ENCODE results near the gene CDK2AP2. TPM values are rescaled to one million over a fixed set of nuclear protein-coding genes. Genes with fewer than 3 reads are reported as not detected.
"Not testable (repeated sequence)": the region's sequence is repeated elsewhere in the genome, so short reads cannot be mapped to it uniquely, and the experiment has no call there.

Gene CDK2AP2
- 30.1 TPM for total RNA-seq (2013)
- polyA plus RNA-seq (10 to 100 TPM; 47.8 to 80.2 (median 78.5) TPM), polyA minus RNA-seq (35.5 and 64.4 TPM in 2 replicates), total RNA-seq (8.9 to 26.1 (median 13.6) reads per million in 11 experiments)

DNA sequence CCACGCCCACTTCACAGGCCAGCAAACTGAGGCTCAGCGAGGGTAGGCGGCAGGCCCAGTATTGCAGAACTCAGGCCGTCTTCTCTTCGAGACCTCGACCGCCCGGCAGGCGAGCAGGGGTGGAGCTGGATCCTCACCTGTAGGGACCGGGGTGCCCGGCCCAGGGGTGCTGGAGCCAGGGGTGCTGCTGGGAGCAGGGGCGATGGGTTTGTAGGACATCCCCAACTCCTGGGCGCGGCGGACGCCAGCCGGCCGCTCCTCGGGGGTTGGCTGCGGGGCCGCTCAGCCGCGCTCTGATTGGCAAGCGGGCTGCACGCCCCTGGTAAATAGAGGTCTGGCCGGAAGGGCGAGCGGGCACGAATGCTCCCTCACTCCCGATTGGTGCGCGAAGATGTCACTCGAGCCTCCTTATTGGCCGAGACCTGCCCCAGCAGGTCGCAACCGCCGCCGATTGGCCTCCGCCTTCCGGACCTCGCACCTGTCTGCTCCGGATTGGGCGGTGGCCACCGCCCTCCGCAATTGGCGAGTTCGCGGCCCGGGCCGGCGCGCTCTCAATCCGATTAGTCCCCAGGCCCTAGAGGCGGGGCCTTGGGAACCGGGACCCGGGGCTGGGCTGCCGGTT, at the start of gene CDK2AP2:
Gene CDK2AP2 (minus strand): TSS at position 299 of the 622 bp plus-strand sequence. CDS start 80 bp downstream, at position 219.
- peaks cover 0 to 1% (median 0%) of the 10 kb centered on the region in 7 donors for H3K9me3 Mint-ChIP-seq
- intact Hi-C loops (cut with micrococcal nuclease), result loop anchor here (2.0 to 10.0 kb wide), 4 partner anchors 81 to 233 kb away; partner anchors contain the start of genes POLD4 (in 1 of the 2) and RPS6KB2 (in 1 of the 2)
- peak within 1 kb of the TSS; percentile 88 to 98 (median 95) for H3K27ac Mint-ChIP-seq
- H3K27me3 Mint-ChIP-seq (ENCODE audit: low read depth in 3 of 3), result peaks cover 5 to 17% (median 11%) of the 10 kb centered on the region in 3 donors
- peak within 1 kb of the TSS; percentile 95 for H3K9ac ChIP-seq (ENCODE audit: insufficient read depth, low read length, poor library complexity, severe bottlenecking)
- H3K4me3 ChIP-seq (replicated peaks in 1 of 3; ENCODE audit: low read depth in 2 of 3, low read length in 3 of 3), result peak within 1 kb of the TSS; percentile 49 to 83 (median 69)
- peaks cover 46 to 53% of the 10 kb centered on the region in 2 donors for H3K4me1 ChIP-seq (ENCODE audit: control insufficient read depth in 1 of 2, insufficient read depth in 2 of 2, low read length in 2 of 2)
- peak within 1 kb of the TSS; percentile 78 to 87 for H3K4me3 Mint-ChIP-seq
- H3K36me3 ChIP-seq (replicated peaks in 1 of 2; ENCODE audit: control insufficient read depth in 1 of 2, insufficient read depth in 2 of 2, low read length in 2 of 2), result peaks cover 2 to 4% of the 10 kb centered on the region in 2 donors
- peak within 1 kb of the TSS; percentile 86 for H2AFZ ChIP-seq (ENCODE audit: insufficient read depth, low read depth, low read length, poor library complexity, severe bottlenecking)
- peaks cover 8 to 20% of the 10 kb centered on the region in 2 donors for H3K36me3 Mint-ChIP-seq
- peak; percentile 99 for DNase-seq
- 0% methylated on average over 56 of the region's 57 CpGs for WGBS (ENCODE audit: insufficient coverage)
- H3K79me2 ChIP-seq (ENCODE audit: insufficient read depth, low read length), result peaks cover 34% of the 10 kb centered on the region
- peak within 1 kb of the TSS; percentile 97 for H3K4me2 ChIP-seq (replicated peaks; ENCODE audit: extremely low read depth, low read length, poor library complexity, severe bottlenecking)
- peaks cover 0 to 13% of the 10 kb centered on the region in 2 donors for H3K27me3 ChIP-seq (ENCODE audit: control insufficient read depth in 2 of 2, insufficient read depth in 2 of 2, low read length in 2 of 2)
- TF ChIP-seq, protein P1, sequence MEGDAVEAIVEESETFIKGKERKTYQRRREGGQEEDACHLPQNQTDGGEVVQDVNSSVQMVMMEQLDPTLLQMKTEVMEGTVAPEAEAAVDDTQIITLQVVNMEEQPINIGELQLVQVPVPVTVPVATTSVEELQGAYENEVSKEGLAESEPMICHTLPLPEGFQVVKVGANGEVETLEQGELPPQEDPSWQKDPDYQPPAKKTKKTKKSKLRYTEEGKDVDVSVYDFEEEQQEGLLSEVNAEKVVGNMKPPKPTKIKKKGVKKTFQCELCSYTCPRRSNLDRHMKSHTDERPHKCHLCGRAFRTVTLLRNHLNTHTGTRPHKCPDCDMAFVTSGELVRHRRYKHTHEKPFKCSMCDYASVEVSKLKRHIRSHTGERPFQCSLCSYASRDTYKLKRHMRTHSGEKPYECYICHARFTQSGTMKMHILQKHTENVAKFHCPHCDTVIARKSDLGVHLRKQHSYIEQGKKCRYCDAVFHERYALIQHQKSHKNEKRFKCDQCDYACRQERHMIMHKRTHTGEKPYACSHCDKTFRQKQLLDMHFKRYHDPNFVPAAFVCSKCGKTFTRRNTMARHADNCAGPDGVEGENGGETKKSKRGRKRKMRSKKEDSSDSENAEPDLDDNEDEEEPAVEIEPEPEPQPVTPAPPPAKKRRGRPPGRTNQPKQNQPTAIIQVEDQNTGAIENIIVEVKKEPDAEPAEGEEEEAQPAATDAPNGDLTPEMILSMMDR (IDR thresholded peaks at IDR 0.05), result no peak
- H4K20me1 ChIP-seq (ENCODE audit: insufficient read depth, low read length), result peaks cover 32% of the 10 kb centered on the region
- peaks cover 30% of the 10 kb centered on the region for H3K4me1 Mint-ChIP-seq
- H3K27ac ChIP-seq (ENCODE audit: low read depth in 1 of 2, low read length in 2 of 2), result peak within 1 kb of the TSS; percentile 82 to 93
- no peaks in the 10 kb centered on the region for H3K9me3 ChIP-seq (replicated peaks in 1 of 2; ENCODE audit: control insufficient read depth in 1 of 2, insufficient read depth in 1 of 2, low read length in 2 of 2)

DNA sequence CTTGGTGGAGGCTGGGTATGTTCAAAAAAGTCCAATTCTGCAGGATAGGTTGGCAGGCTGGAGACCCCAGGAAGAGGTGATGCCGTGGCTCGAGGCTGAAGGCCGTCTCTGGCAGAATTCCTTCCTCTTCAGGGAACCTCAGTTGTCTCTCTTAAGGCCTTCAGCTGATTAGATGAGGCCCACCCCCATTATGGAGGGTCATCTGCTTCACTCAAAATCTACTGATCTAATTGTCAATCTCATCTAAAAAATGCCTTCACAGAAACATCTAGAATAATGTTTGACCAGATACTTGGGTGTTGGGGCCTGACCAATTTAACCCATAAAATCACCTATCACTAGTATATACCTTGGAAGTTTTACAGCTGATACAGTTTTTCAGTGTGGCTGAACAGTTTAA, 48.3 kb upstream of the CDK2AP2 start:
- H3K9me3 ChIP-seq (replicated peaks in 1 of 2; ENCODE audit: control insufficient read depth in 1 of 2, insufficient read depth in 1 of 2, low read length in 2 of 2), result peaks cover 0 to 5% of the 10 kb centered on the region in 2 donors
- no peak for DNase-seq
- H3K4me3 Mint-ChIP-seq, result no peak overlapping the region
- peaks cover 3 to 12% (median 11%) of the 10 kb centered on the region in 3 donors for H3K27me3 Mint-ChIP-seq (ENCODE audit: low read depth in 3 of 3)
- intact Hi-C loops (cut with micrococcal nuclease), result no loop called here
- no CpG with 5 or more reads among the region's 3 CpGs for WGBS (ENCODE audit: insufficient coverage)
- H3K4me1 ChIP-seq (ENCODE audit: control insufficient read depth in 1 of 2, insufficient read depth in 2 of 2, low read length in 2 of 2), result no peaks in the 10 kb centered on the region
- no peak overlapping the region for H2AFZ ChIP-seq (ENCODE audit: insufficient read depth, low read depth, low read length, poor library complexity, severe bottlenecking)
- H3K27ac Mint-ChIP-seq, result no peak overlapping the region
- no peak overlapping the region for H3K4me2 ChIP-seq (replicated peaks; ENCODE audit: extremely low read depth, low read length, poor library complexity, severe bottlenecking)
- no peak overlapping the region for H3K4me3 ChIP-seq (replicated peaks in 1 of 3; ENCODE audit: low read depth in 2 of 3, low read length in 3 of 3)
- H3K27me3 ChIP-seq (ENCODE audit: control insufficient read depth in 2 of 2, insufficient read depth in 2 of 2, low read length in 2 of 2), result no peaks in the 10 kb centered on the region
- H3K9ac ChIP-seq (ENCODE audit: insufficient read depth, low read length, poor library complexity, severe bottlenecking), result no peak overlapping the region
- TF ChIP-seq, protein P1 (IDR thresholded peaks at IDR 0.05), result no peak
- H3K79me2 ChIP-seq (ENCODE audit: insufficient read depth, low read length), result no peaks in the 10 kb centered on the region
- H3K36me3 Mint-ChIP-seq, result no peaks in the 10 kb centered on the region
- H3K4me1 Mint-ChIP-seq, result no peaks in the 10 kb centered on the region
- peaks cover 0 to 10% (median 6%) of the 10 kb centered on the region in 7 donors for H3K9me3 Mint-ChIP-seq
- H3K36me3 ChIP-seq (replicated peaks in 1 of 2; ENCODE audit: control insufficient read depth in 1 of 2, insufficient read depth in 2 of 2, low read length in 2 of 2), result no peaks in the 10 kb centered on the region
- H3K27ac ChIP-seq (ENCODE audit: low read depth in 1 of 2, low read length in 2 of 2), result no peak overlapping the region
- no peaks in the 10 kb centered on the region for H4K20me1 ChIP-seq (ENCODE audit: insufficient read depth, low read length)

- H3K36me3 Mint-ChIP-seq; H3K4me1 ChIP-seq (ENCODE audit: control insufficient read depth in 1 of 2, insufficient read depth in 2 of 2, low read length in 2 of 2); H3K79me2 ChIP-seq (ENCODE audit: insufficient read depth, low read length); intact Hi-C loops (cut with micrococcal nuclease); H3K4me3 ChIP-seq (replicated peaks in 1 of 3; ENCODE audit: low read depth in 2 of 3, low read length in 3 of 3); H3K4me2 ChIP-seq (replicated peaks; ENCODE audit: extremely low read depth, low read length, poor library complexity, severe bottlenecking); H2AFZ ChIP-seq (ENCODE audit: insufficient read depth, low read depth, low read length, poor library complexity, severe bottlenecking); H3K27ac ChIP-seq (ENCODE audit: low read depth in 1 of 2, low read length in 2 of 2); DNase-seq; H4K20me1 ChIP-seq (ENCODE audit: insufficient read depth, low read length); H3K36me3 ChIP-seq (replicated peaks in 1 of 2; ENCODE audit: control insufficient read depth in 1 of 2, insufficient read depth in 2 of 2, low read length in 2 of 2); H3K9me3 ChIP-seq (replicated peaks in 1 of 2; ENCODE audit: control insufficient read depth in 1 of 2, insufficient read depth in 1 of 2, low read length in 2 of 2); H3K27me3 ChIP-seq (ENCODE audit: control insufficient read depth in 2 of 2, insufficient read depth in 2 of 2, low read length in 2 of 2); H3K9ac ChIP-seq (ENCODE audit: insufficient read depth, low read length, poor library complexity, severe bottlenecking); H3K4me1 Mint-ChIP-seq; H3K27ac Mint-ChIP-seq; H3K4me3 Mint-ChIP-seq; H3K27me3 Mint-ChIP-seq (ENCODE audit: low read depth in 3 of 3): not testable (repeated sequence)
- peaks cover 4 to 23% (median 18%) of the 10 kb centered on the region in 7 donors for H3K9me3 Mint-ChIP-seq
These were observed 43.7 kb upstream of the CDK2AP2 start for GRCh38 chr11:67551697-67552096.

Data from CD14-positive monocyte (primary cell).